IPS-NIHi11 (cell line): ENCODE data around the gene SUSD4.

ENCODE experiments used
- DNase-seq: peaks from one replicate; pipeline ENCODE4 v3.0.0; 2012; ENCODE audit warnings: mixed read lengths, low spot score

The SUSD4 gene

GRCh38 chr1:223229756-223230155 is 134.2 kb downstream of the SUSD4 start:
- DNase-seq: no peak

GRCh38 chr1:223228931-223229528 is 134.9 kb downstream of the SUSD4 start:
- DNase-seq: no peak

- DNase-seq: no peak
Observed at GRCh38 chr1:223228201-223228600, 135.8 kb downstream of the SUSD4 start.

- no peak for DNase-seq
Observed at GRCh38 chr1:223227486-223228196, 136.3 kb downstream of the SUSD4 start.

GRCh38 chr1:223227031-223227430 is 136.9 kb downstream of the SUSD4 start:
- no peak for DNase-seq

GRCh38 chr1:223226271-223226670 is 137.7 kb downstream of the SUSD4 start:
- DNase-seq: no peak

GRCh38 chr1:223225481-223225880 is 138.5 kb downstream of the SUSD4 start:
- DNase-seq: no peak

- DNase-seq: no peak
Observed at GRCh38 chr1:223225061-223225460, 138.9 kb downstream of the SUSD4 start.

GRCh38 chr1:223224465-223224864 is 139.5 kb downstream of the SUSD4 start:
- peak; percentile 30 for DNase-seq

GRCh38 chr1:223223091-223223995 is 140.6 kb downstream of the SUSD4 start:
- DNase-seq: no peak

GRCh38 chr1:223222377-223222776 is 141.6 kb downstream of the SUSD4 start:
- no peak for DNase-seq

GRCh38 chr1:223221686-223222085 is 142.3 kb downstream of the SUSD4 start:
- DNase-seq: no peak

- no peak for DNase-seq
Observed at GRCh38 chr1:223219846-223220610, 143.9 kb downstream of the SUSD4 start.

GRCh38 chr1:223219318-223219635 is 144.7 kb downstream of the SUSD4 start:
- DNase-seq: no peak

- DNase-seq: no peak
Observed at GRCh38 chr1:223217781-223218180, 146.2 kb downstream of the SUSD4 start.

- DNase-seq: no peak
Observed at GRCh38 chr1:223216531-223217205, 147.3 kb downstream of the SUSD4 start.

- DNase-seq: no peak
Observed at GRCh38 chr1:223216074-223216473, 147.9 kb downstream of the SUSD4 start.

- DNase-seq: no peak
Observed at GRCh38 chr1:223215026-223215425, 148.9 kb downstream of the SUSD4 start.

GRCh38 chr1:223214261-223214807 is 149.6 kb downstream of the SUSD4 start:
- no peak for DNase-seq

- DNase-seq: no peak
Observed at GRCh38 chr1:223212441-223212840, 151.5 kb downstream of the SUSD4 start.

GRCh38 chr1:223211323-223211985 is 152.5 kb downstream of the SUSD4 start:
- no peak for DNase-seq
